ENCODE measurements around the gene RASGRP2. TPM values are rescaled to one million over a fixed set of nuclear protein-coding genes. Genes with fewer than 3 reads are reported as not detected.
A peak's percentile ranks its signal among the peaks of the same experiment; 100 is the strongest.

Gene RASGRP2
- total RNA-seq, 1 experiment from 2014 or later = not detected

DNA sequence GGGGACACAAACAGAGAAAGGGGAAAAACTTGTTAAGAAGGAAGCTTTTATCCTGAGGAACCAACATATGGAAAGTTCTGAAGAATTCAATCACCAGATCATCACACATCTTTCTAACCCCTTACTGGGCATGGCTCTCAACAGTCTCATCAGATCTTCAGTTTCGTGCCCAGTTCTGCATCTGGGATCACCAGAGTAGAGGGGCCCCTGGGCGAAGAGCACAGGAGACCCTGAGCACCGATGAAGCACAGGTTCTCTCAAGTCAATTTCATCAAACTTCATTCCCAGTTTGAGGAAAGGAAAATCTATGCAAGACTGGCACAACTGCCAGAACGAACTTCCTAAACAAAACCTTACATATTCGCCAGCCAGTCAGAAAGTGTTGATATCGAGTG, 24.4 kb upstream of the RASGRP2 start:
- Histone ChIP-seq H2AFZ (ENCODE audit: low read length) (no peak overlapping the region), H3K9me2 (replicated peaks; ENCODE audit: low read length) (no peaks in the 10 kb centered on the region), H3K27me3 (ENCODE audit: low read length) (no peaks in the 10 kb centered on the region), H3K9ac (ENCODE audit: low read length) (no peak overlapping the region), H3K27ac (ENCODE audit: low read length) (no peak overlapping the region), H3K36me3 (ENCODE audit: low read depth, low read length) (peaks cover 91% of the 10 kb centered on the region), H3K79me2 (ENCODE audit: low read length) (peaks cover 62% of the 10 kb centered on the region), H3F3A (ENCODE audit: low read length, unreplicated experiment) (peaks cover 44% of the 10 kb centered on the region), H4K20me1 (ENCODE audit: low read length) (peaks cover 89% of the 10 kb centered on the region), H3K4me3 (ENCODE audit: low read length) (no peak overlapping the region), H3K4me1 (ENCODE audit: insufficient read depth, low read length) (no peaks in the 10 kb centered on the region), H3K4me2 (ENCODE audit: low read length) (no peak overlapping the region), H3K9me3 (ENCODE audit: low read length) (no peaks in the 10 kb centered on the region)
- BruUV-seq (replicated peaks) = no TSS peak
- POLR2A ChIA-PET (ENCODE audit: unreplicated experiment) = no interaction called here
- TF ChIP-seq EZH2phosphoT487 (IDR thresholded peaks at IDR 0.05; ENCODE audit: borderline replicate concordance, low read length) = no peak
- no peak for TF ChIP-seq EZH2 (IDR thresholded peaks at IDR 0.05; ENCODE audit: low read length, unreplicated experiment)
- TF ChIP-seq, protein P1, sequence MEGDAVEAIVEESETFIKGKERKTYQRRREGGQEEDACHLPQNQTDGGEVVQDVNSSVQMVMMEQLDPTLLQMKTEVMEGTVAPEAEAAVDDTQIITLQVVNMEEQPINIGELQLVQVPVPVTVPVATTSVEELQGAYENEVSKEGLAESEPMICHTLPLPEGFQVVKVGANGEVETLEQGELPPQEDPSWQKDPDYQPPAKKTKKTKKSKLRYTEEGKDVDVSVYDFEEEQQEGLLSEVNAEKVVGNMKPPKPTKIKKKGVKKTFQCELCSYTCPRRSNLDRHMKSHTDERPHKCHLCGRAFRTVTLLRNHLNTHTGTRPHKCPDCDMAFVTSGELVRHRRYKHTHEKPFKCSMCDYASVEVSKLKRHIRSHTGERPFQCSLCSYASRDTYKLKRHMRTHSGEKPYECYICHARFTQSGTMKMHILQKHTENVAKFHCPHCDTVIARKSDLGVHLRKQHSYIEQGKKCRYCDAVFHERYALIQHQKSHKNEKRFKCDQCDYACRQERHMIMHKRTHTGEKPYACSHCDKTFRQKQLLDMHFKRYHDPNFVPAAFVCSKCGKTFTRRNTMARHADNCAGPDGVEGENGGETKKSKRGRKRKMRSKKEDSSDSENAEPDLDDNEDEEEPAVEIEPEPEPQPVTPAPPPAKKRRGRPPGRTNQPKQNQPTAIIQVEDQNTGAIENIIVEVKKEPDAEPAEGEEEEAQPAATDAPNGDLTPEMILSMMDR (conservative IDR thresholded peaks at IDR 0.05; ENCODE audit: low read depth, low read length) = no peak
- DNase-seq (no peak), ATAC-seq (no peak)
- CTCF ChIA-PET = no interaction called here
- intact Hi-C loops (cut with micrococcal nuclease) = no loop called here

DNA sequence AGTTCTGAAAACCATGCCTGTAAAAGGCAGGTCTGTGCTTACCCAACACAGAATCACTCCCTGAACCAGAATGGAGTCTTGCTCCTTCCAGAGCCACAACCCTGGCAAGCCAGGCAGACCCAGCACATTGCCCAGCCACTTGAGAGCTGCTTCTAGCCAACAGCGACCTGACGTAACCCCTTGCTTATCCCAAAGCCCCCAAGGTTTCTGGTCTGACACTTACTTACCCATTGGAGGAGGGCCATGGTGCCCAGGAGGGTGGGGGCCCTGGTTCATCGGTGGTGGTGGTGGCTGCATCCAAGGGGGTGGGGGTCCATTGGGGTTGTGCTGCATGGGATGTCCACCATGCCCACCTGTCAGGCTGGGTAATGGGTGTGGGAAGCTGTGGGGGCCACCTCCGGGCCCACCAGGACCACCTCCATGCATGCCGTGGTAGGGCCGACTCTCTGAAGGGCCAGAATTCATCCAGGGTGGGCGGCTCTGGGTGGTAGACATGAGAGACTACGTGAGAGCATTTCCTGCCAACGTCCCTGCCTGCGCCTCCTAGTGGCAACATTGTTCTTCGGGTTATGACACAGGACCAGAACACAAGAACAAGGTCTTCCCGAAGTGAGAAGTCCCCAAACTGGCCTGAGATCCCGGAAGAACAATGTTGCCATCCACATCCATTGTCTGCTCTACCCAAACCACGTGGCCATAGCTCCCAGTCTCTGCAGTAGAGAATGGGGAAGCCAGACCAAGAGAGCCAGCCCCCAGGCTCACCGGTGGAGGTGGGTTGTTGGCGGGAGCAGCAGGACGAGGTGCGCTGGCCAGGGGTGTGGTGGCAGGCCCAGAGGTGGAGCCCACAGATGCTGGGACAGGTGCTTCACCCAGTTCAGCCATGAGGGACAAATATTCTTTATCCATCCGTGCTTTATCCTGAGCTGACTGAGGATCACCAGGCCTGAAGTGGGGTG, 23.7 kb upstream of the RASGRP2 start:
- peaks cover 51% of the 10 kb centered on the region for H3F3A ChIP-seq (ENCODE audit: low read length, unreplicated experiment)
- H3K4me3 ChIP-seq (ENCODE audit: low read length) = no peak overlapping the region
- no peaks in the 10 kb centered on the region for H3K9me2 ChIP-seq (replicated peaks; ENCODE audit: low read length)
- TF ChIP-seq EZH2phosphoT487 (IDR thresholded peaks at IDR 0.05; ENCODE audit: borderline replicate concordance, low read length) (no peak), EZH2 (IDR thresholded peaks at IDR 0.05; ENCODE audit: low read length, unreplicated experiment) (no peak)
- TF ChIP-seq, protein P1 (conservative IDR thresholded peaks at IDR 0.05; ENCODE audit: low read depth, low read length) = peak; percentile 96
- no peak overlapping the region for H3K27ac ChIP-seq (ENCODE audit: low read length)
- no peaks in the 10 kb centered on the region for H3K4me1 ChIP-seq (ENCODE audit: insufficient read depth, low read length)
- intact Hi-C loops (cut with micrococcal nuclease) = no loop called here
- no TSS peak for BruUV-seq (replicated peaks)
- CTCF ChIA-PET = no interaction called here
- peaks cover 91% of the 10 kb centered on the region for H3K36me3 ChIP-seq (ENCODE audit: low read depth, low read length)
- no peak overlapping the region for H3K4me2 ChIP-seq (ENCODE audit: low read length)
- H3K79me2 ChIP-seq (ENCODE audit: low read length) = peaks cover 55% of the 10 kb centered on the region
- H4K20me1 ChIP-seq (ENCODE audit: low read length) = peaks cover 89% of the 10 kb centered on the region
- POLR2A ChIA-PET (ENCODE audit: unreplicated experiment) = no interaction called here
- H3K9me3 ChIP-seq (ENCODE audit: low read length) = no peaks in the 10 kb centered on the region
- H3K9ac ChIP-seq (ENCODE audit: low read length) = no peak overlapping the region
- H3K27me3 ChIP-seq (ENCODE audit: low read length) = no peaks in the 10 kb centered on the region
- DNase-seq = peak; percentile 72
- no peak overlapping the region for H2AFZ ChIP-seq (ENCODE audit: low read length)
- peak; percentile 53 for ATAC-seq

DNA sequence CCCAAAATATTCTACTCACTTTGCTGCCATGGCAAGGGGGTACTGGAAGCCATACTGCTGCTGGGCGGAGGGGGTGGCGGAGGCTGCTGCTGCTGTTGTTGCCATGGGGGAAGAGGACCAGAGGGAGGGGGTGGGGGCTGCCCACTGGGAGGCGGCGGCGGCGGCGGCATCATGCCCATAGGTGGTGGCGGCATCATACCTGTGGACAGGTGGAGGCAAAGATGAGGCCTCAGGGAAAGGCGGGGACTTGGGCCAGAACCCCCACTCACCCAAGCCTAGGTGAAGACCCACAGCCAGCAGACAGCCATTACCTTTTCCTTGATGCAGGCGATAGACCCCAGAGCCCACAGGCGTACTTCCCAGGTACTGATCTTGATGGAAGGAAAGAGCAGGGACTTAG, 22.9 kb upstream of the RASGRP2 start:
- Histone ChIP-seq H4K20me1 (ENCODE audit: low read length) (peaks cover 81% of the 10 kb centered on the region), H3K27ac (ENCODE audit: low read length) (no peak overlapping the region), H2AFZ (ENCODE audit: low read length) (no peak overlapping the region), H3K4me2 (ENCODE audit: low read length) (no peak overlapping the region), H3K9me2 (replicated peaks; ENCODE audit: low read length) (no peaks in the 10 kb centered on the region), H3K27me3 (ENCODE audit: low read length) (no peaks in the 10 kb centered on the region), H3K36me3 (ENCODE audit: low read depth, low read length) (peaks cover 86% of the 10 kb centered on the region), H3K79me2 (ENCODE audit: low read length) (peaks cover 47% of the 10 kb centered on the region), H3K4me3 (ENCODE audit: low read length) (no peak overlapping the region), H3K9ac (ENCODE audit: low read length) (no peak overlapping the region), H3F3A (ENCODE audit: low read length, unreplicated experiment) (peaks cover 56% of the 10 kb centered on the region), H3K9me3 (ENCODE audit: low read length) (no peaks in the 10 kb centered on the region), H3K4me1 (ENCODE audit: insufficient read depth, low read length) (no peaks in the 10 kb centered on the region)
- ATAC-seq (no peak), DNase-seq (no peak)
- ChIA-PET POLR2A (ENCODE audit: unreplicated experiment) (no interaction called here), CTCF (no interaction called here)
- intact Hi-C loops (cut with micrococcal nuclease) = no loop called here
- BruUV-seq (replicated peaks) = no TSS peak
- TF ChIP-seq EZH2phosphoT487 (IDR thresholded peaks at IDR 0.05; ENCODE audit: borderline replicate concordance, low read length) = no peak
- TF ChIP-seq EZH2 (IDR thresholded peaks at IDR 0.05; ENCODE audit: low read length, unreplicated experiment) = no peak
- TF ChIP-seq, protein P1 (conservative IDR thresholded peaks at IDR 0.05; ENCODE audit: low read depth, low read length) = no peak

All from PC-3 (cell line).